IMR-90 (cell line): Measurements from ENCODE around the gene LGMN. TPM values are rescaled to one million over a fixed set of nuclear protein-coding genes. Genes with fewer than 3 reads are reported as not detected.

ENCODE experiments used
- ATAC-seq: fragments of 200-7000 bp; cut with Tn5 transposase; 2 replicates; pipeline ENCODE4 v1.9.1; 2020; ENCODE audit warnings: low read depth, mild to moderate bottlenecking, moderate library complexity
- BruUV-seq: library from RNA; stranded (reverse); fragments of 400-500 nt; replicated peaks from 2 replicates; lab custom pipeline; 2021; lab: Mats Ljungman, UMichigan
- CTCF ChIA-PET: fragments of 300-600 bp; formaldehyde crosslinking; extraction: SDS; loops from one replicate; lab custom pipeline; 2021; ENCODE audit warnings: antibody characterized with exemption; lab: Yijun Ruan, JAX
- POLR2A ChIA-PET: fragments of 300-600 bp; sonication (Branson Sonifier 250); formaldehyde crosslinking; loops from one replicate; lab custom pipeline; 2022; ENCODE audit warnings: antibody characterized with exemption; ENCODE audit not compliant: unreplicated experiment; lab: Charles Lee
- DNase-seq: peaks from one replicate; pipeline ENCODE4 v3.0.0; 2013
- H2AFZ ChIP-seq: replicated peaks from 2 replicates; pipeline ENCODE3; 2013; ENCODE audit warnings: low read length, mild to moderate bottlenecking; ENCODE audit not compliant: poor library complexity
- H2AK5ac ChIP-seq: 2 replicates; pipeline ENCODE4 v1.6.1; 2013; ENCODE audit warnings: low read depth, low read length, inconsistent platforms
- H2AK9ac ChIP-seq: replicated peaks from 2 replicates; pipeline ENCODE3; 2013; ENCODE audit warnings: mild to moderate bottlenecking, low read depth, low read length, moderate library complexity; ENCODE audit not compliant: poor library complexity
- H2BK120ac ChIP-seq: 2 replicates; pipeline ENCODE4 v1.6.1; 2013; ENCODE audit warnings: low read depth, low read length, inconsistent platforms
- H2BK15ac ChIP-seq: 3 replicates; pipeline ENCODE4 v1.6.1; 2013; ENCODE audit warnings: low read depth, low read length, inconsistent platforms
- H2BK20ac ChIP-seq: 2 replicates; pipeline ENCODE4 v1.6.1; 2013; ENCODE audit warnings: low read depth, mild to moderate bottlenecking, inconsistent platforms, low read length, moderate library complexity
- H2BK5ac ChIP-seq: 2 replicates; pipeline ENCODE4 v1.6.1; 2013; ENCODE audit warnings: mild to moderate bottlenecking, low read depth, low read length, inconsistent platforms; ENCODE audit not compliant: poor library complexity, severe bottlenecking
- H3K14ac ChIP-seq: replicated peaks from 2 replicates; pipeline ENCODE4 v1.6.1; 2013; ENCODE audit warnings: low read depth, low read length, inconsistent platforms
- H3K18ac ChIP-seq: 2 replicates; pipeline ENCODE4 v1.6.1; 2013; ENCODE audit warnings: low read depth, low read length, control low read depth
- H3K23ac ChIP-seq: 2 replicates; pipeline ENCODE4 v1.6.1; 2013; ENCODE audit warnings: low read depth, low read length, inconsistent platforms
- H3K27ac ChIP-seq: 2 replicates; pipeline ENCODE4 v1.5.1; 2013; ENCODE audit warnings: mild to moderate bottlenecking, control low read depth, low read length; ENCODE audit not compliant: insufficient read depth
- H3K27me3 ChIP-seq: 2 replicates; pipeline ENCODE4 v1.6.1; 2013; ENCODE audit warnings: low read length; ENCODE audit not compliant: control insufficient read depth, insufficient read depth
- H3K36me3 ChIP-seq: 2 replicates; pipeline ENCODE4 v1.6.1; 2013; ENCODE audit warnings: low read length, mixed read lengths; ENCODE audit not compliant: control insufficient read depth, insufficient read depth
- H3K4ac ChIP-seq: 2 replicates; pipeline ENCODE4 v1.6.1; 2013; ENCODE audit warnings: low read depth, low read length, inconsistent platforms
- H3K4me1 ChIP-seq: 2 replicates; pipeline ENCODE4 v1.6.1; 2013; ENCODE audit warnings: low read length, mixed read lengths; ENCODE audit not compliant: control insufficient read depth, insufficient read depth
- H3K4me2 ChIP-seq: 2 replicates; pipeline ENCODE4 v1.6.1; 2013; ENCODE audit warnings: low read depth, mild to moderate bottlenecking, control low read depth, low read length, moderate library complexity
- H3K4me3 ChIP-seq: 2 replicates; pipeline ENCODE4 v1.5.1; 2013; ENCODE audit warnings: low read depth, mild to moderate bottlenecking, control low read depth, low read length, moderate library complexity; ENCODE audit not compliant: insufficient read depth
- H3K56ac ChIP-seq: 2 replicates; pipeline ENCODE4 v1.6.1; 2013; ENCODE audit warnings: low read length, inconsistent platforms; ENCODE audit not compliant: insufficient read depth; ENCODE audit errors: extremely low read depth
- H3K79me1 ChIP-seq, 2 experiments: 2 replicates each; pipeline ENCODE4 v1.6.1; 2013; ENCODE audit warnings: low read length in 2 of 2, inconsistent platforms in 1 of 2, low read depth in 1 of 2
- H3K9ac ChIP-seq: 2 replicates; pipeline ENCODE4 v1.6.1; 2013; ENCODE audit warnings: low read depth, low read length, control low read depth
- H3K9me1 ChIP-seq: 2 replicates; pipeline ENCODE4 v1.6.1; 2013; ENCODE audit warnings: low read length, inconsistent platforms; ENCODE audit not compliant: insufficient read depth
- H3K9me3 ChIP-seq: 2 replicates; pipeline ENCODE4 v1.6.1; 2013; ENCODE audit warnings: low read length; ENCODE audit not compliant: control insufficient read depth, insufficient read depth
- H4K20me1 ChIP-seq: 2 replicates; pipeline ENCODE4 v1.6.1; 2013; ENCODE audit warnings: low read length, inconsistent platforms; ENCODE audit not compliant: insufficient read depth
- H4K5ac ChIP-seq: 2 replicates; pipeline ENCODE4 v1.6.1; 2013; ENCODE audit warnings: mild to moderate bottlenecking, low read depth, low read length, control low read depth
- H4K8ac ChIP-seq, 2 experiments: 2 replicates each; pipeline ENCODE4 v1.6.1; 2013; ENCODE audit warnings: low read depth in 2 of 2, low read length in 2 of 2, control low read depth in 1 of 2, inconsistent platforms in 1 of 2
- H4K91ac ChIP-seq: 2 replicates; pipeline ENCODE4 v1.6.1; 2013; ENCODE audit warnings: low read depth, low read length, inconsistent platforms; ENCODE audit not compliant: insufficient read depth
- CHD1 ChIP-seq: IDR thresholded peaks from 2 replicates; pipeline ENCODE4 v1.6.1; 2012; ENCODE audit warnings: low read depth, low read length, improper control_type of control experiment
- MAZ ChIP-seq: IDR thresholded peaks from 2 replicates; pipeline ENCODE4 v1.6.1; 2012; ENCODE audit warnings: low read depth, mild to moderate bottlenecking, low read length, improper control_type of control experiment, moderate library complexity, borderline replicate concordance
- POLR2A ChIP-seq: IDR thresholded peaks from 2 replicates; pipeline ENCODE4 v1.6.1; 2012; ENCODE audit warnings: mild to moderate bottlenecking, low read depth, low read length
- RFX5 ChIP-seq: IDR thresholded peaks from 2 replicates; pipeline ENCODE4 v1.8.0; 2012; ENCODE audit warnings: low read depth, mild to moderate bottlenecking, low read length, moderate library complexity
- WGBS, 2 experiments: methylation state at CpG; one replicate each; pipeline versions ENCODE4 v1.1.5 to v1.1.7; 2013; ENCODE audit warnings: missing lambda C conversion rate in 2 of 2; ENCODE audit not compliant: insufficient read length in 1 of 2; ENCODE audit errors: extremely low coverage in 2 of 2; 5-methylcytosine and 5-hydroxymethylcytosine counted together
- dilution Hi-C: fragments of 300-500 bp; cut with HindIII; formaldehyde crosslinking; loops from one replicate; pipeline ENCODE4 v1.14.3; 2018; ENCODE audit warnings: low sequenced_read_pairs; ENCODE audit not compliant: unreplicated experiment
- in situ Hi-C: fragments of 300-500 bp; cut with MboI; formaldehyde crosslinking; loops from 3 replicates; pipeline ENCODE4 v1.14.3; 2019; ENCODE audit warnings: low sequenced_read_pairs, inconsistent platforms, mixed read lengths
- intact Hi-C: fragments of 100-400 bp; cut with micrococcal nuclease; formaldehyde crosslinking; loops from 2 replicates; pipeline ENCODE4 v1.10.0; 2022
- polyA plus RNA-seq, 3 experiments: library from polyadenylated mRNA; depleted of rRNA; stranded (reverse); fragments of >200 nt; gene quantifications; 2 replicates each; pipeline ENCODE4 v1.2.3, GENCODE V29; 2012; ENCODE audit warnings: low replicate concordance in 1 of 3
- total RNA-seq: library from RNA; depleted of rRNA; stranded (reverse); fragments of >200 nt; gene quantifications from 2 replicates; pipeline ENCODE4 v1.2.3, GENCODE V29; 2012

LGMN gene
- total and polyA plus RNA-seq, 2 of the 4 experiments (the other 2 are of a cell fraction), result 19.2 to 39.3 TPM

DNA sequence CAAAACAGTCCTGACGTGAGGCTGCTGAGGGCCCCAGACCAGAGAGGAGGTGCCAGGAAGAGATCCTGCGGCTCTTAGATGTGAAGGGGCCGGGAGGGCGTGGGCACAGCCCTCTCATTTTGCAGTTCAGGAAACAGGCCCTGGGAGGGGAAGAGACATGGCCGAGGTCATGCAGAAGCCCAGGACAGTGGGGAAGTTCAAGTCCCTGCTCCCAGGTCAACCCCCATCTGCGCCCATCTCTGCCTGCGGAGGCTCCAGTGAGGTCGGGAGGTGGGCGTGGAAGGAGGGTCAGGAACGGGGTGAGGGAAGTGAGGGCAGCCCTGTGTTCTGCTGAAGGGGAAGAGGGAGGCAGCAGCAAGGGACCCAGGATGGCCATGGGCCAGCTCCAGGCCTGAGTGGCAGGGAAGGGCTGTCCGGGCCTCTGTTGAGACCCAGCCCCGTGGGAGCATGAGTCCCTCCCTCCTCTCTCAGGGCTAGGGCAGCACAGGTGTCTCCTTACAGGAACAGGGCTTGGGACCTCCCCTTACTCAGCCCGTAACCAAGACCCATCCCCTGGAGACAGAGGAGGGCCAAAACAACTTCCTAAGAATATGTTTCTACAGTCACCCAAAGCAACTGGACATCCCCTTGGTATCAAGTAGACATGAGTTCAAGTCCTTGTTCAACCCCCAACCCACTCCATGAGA is 90.8 kb downstream of the LGMN start:
- Histone ChIP-seq H3K36me3 (peaks cover 46% of the 10 kb centered on the region), H3K9me1 (peaks cover 27% of the 10 kb centered on the region), H2AFZ (no peak overlapping the region), H3K27ac (no peak overlapping the region), H2BK120ac (no peak overlapping the region), H4K91ac (no peak overlapping the region), H3K18ac (no peak overlapping the region), H3K27me3 (no peaks in the 10 kb centered on the region), H3K4me3 (no peak overlapping the region), H2AK5ac (no peak overlapping the region), H3K4me2 (no peak overlapping the region), H2BK5ac (no peak overlapping the region), H4K5ac (no peak overlapping the region), H3K56ac (no peak overlapping the region), H3K23ac (no peak overlapping the region), H3K9ac (no peak overlapping the region), H3K14ac (no peak overlapping the region), H3K79me1 (peaks cover 14 to 23% of the 10 kb centered on the region in 2 experiments; a peak in 3 of 4 replicates), H3K4me1 (no peaks in the 10 kb centered on the region), H2AK9ac (peak overlapping the region; percentile 50), H4K8ac (no peak overlapping the region), H3K9me3 (no peaks in the 10 kb centered on the region), H2BK20ac (no peak overlapping the region), H4K20me1 (no peaks in the 10 kb centered on the region), H2BK15ac (no peak overlapping the region), H3K4ac (no peak overlapping the region)
- ChIA-PET POLR2A (no interaction called here), CTCF (interaction anchor here (0.6 kb wide), 1 partner anchor 24 kb away, joined by 3 read pairs; no protein-coding TSS in a partner anchor)
- intact Hi-C loops (no loop called here), in situ Hi-C loops (no loop called here), dilution Hi-C loops (no loop called here)
- no peak for TF ChIP-seq MAZ
- no peak for TF ChIP-seq POLR2A
- no peak for TF ChIP-seq RFX5
- TF ChIP-seq CHD1, result no peak
- no TSS peak for BruUV-seq
- WGBS, 2 experiments, result 100% methylated on average over 3 of the region's 13 CpGs; no CpG with 5 or more reads in 1 of the 2 experiments
- no peak for ATAC-seq
- no peak for DNase-seq
